Renal cortex interstitium (tissue), 11 donors: ENCODE data around the gene CRHR1. TPM values are rescaled to one million over a fixed set of nuclear protein-coding genes. Genes with fewer than 3 reads are reported as not detected.

ENCODE experiments used
- DNase-seq, 11 donors: peaks; one replicate each; pipeline ENCODE4 v3.0.0-alpha.2; 2013; ENCODE audit warnings: low read depth in 9 of 11, low spot score in 4 of 11; ENCODE audit errors: extremely low read depth in 1 of 11
- polyA plus RNA-seq, 3 donors: library from polyadenylated mRNA; unstranded; fragments of 120-200 nt; gene quantifications; one replicate each; pipeline ENCODE4 v1.2.1, GENCODE V29; 2013; ENCODE audit not compliant: insufficient read length in 3 of 3

Gene CRHR1
- polyA plus RNA-seq, 3 donors, result 0.39 TPM; not detected in 2

DNA sequence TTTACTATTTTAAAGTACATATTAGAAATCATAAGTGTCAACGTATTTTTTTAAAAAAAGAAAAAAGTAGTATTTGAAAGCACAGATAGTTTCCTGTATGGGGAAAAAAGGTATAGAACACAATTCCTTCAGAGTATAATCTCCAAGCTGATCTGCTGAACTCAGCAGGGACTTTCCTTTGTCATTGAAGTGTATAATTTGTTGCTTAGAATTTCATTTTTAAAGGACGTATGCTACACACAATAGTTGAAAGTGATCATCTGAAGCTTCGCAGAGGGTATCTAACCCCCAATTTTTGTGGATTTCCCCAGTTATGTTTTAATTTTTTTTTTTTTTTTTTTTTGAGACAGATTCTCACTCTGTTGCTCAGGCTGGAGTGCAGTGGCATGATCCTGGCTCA is 90.0 kb downstream of the CRHR1 start:
- no peak for DNase-seq

DNA sequence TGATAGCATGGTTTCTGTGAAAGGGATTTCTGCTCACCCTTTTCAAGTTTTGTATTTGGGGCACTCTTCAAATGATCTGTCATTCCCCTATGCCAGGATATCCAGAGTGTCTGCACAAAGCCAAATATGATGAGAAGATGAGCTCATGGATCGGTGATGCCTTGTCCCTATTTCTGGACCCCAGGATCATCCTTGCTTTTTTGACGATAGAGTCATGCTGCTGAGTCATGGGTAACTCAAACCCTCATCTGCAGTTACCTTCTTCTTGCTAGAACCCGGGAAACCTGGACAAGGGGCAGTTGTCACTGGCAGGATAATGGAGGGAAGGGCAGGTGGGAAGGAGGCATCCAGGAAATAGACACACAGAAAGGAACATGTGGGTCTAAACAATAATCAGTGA is 92.4 kb downstream of the CRHR1 start:
- DNase-seq, result no peak

DNA sequence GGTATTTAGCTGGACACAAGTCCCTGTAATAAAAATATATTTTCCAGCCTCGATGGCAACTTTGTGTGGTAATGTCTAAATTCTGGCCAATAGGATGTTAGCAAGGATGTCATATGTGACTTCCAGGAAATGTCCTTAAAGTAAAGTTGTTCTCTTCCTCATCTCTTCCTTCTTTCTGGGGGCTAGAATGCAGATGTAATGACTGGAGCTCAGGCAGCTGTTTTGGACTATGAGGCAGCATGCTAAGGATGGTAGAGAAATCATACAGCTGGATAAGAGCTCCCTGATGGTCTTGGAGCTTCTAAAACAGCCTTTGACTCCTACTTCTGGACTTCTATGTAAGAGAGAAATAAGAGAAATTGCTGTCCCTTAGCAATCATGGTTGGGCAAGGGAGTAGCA is 93.3 kb downstream of the CRHR1 start:
- DNase-seq, result no peak

DNA sequence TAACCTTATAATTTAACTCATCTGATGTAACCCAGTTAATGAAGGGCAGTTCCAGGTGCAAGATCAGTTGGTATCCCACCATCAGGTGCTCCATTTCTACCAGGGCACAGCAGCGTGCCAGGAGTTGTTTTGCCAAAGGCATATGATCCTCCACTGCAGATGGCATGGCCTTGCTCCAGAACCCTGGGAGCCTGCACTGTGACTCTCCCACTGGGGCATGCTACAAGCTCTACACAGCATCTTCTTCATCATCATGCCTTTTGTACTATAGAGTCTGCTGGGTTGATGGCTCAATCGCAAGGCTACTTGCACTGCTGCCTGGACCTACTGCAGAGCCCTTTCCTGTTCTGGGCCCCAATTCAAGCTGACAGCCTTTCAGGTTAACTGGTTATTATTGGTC is 98.9 kb downstream of the CRHR1 start:
- no peak for DNase-seq

Other genes starting within 250 kb of the CRHR1 start
- not detected for gene SPPL2C, start 60.6 kb downstream of the CRHR1 start, polyA plus RNA-seq
- gene MAPT, start 110.2 kb downstream of the CRHR1 start, polyA plus RNA-seq, result 1 to 10 TPM; 7.1 to 8.1 (median 7.4) TPM
- not detected for gene STH, start 214.9 kb downstream of the CRHR1 start, polyA plus RNA-seq